Adipose tissue (tissue), 3 donors: ENCODE data around the gene GUCA2A. TPM values are rescaled to one million over a fixed set of nuclear protein-coding genes. Genes with fewer than 3 reads are reported as not detected.
"Not testable (repeated sequence)": the region's sequence is repeated elsewhere in the genome, so short reads cannot be mapped to it uniquely, and the experiment has no call there.

Experiments
- H3K27ac ChIP-seq: one replicate; pipeline ENCODE4 v1.5.1; 2013; ENCODE audit warnings: low read depth, low read length
- WGBS, 3 donors: extraction: QIAGEN DNeasy Blood & Tissue Kit; methylation state at CpG; one replicate each; pipeline ENCODE4 v1.1.7; 2013; 5-methylcytosine and 5-hydroxymethylcytosine counted together
- polyA plus RNA-seq, 3 donors: library from polyadenylated mRNA; stranded (reverse); fragments of 200-250 nt; gene quantifications; one replicate each; pipeline ENCODE4 v1.2.3, GENCODE V29; 2013
- donor health status: healthy with polysubstance abuse.
- donor health status: Bipolar disorder and iron deficiency.
- donor health status: healthy.

Gene GUCA2A, protein sequence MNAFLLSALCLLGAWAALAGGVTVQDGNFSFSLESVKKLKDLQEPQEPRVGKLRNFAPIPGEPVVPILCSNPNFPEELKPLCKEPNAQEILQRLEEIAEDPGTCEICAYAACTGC
- polyA plus RNA-seq, result under 1 TPM in 1 of 3 donors, not detected in 2; 0.70 TPM

DNA sequence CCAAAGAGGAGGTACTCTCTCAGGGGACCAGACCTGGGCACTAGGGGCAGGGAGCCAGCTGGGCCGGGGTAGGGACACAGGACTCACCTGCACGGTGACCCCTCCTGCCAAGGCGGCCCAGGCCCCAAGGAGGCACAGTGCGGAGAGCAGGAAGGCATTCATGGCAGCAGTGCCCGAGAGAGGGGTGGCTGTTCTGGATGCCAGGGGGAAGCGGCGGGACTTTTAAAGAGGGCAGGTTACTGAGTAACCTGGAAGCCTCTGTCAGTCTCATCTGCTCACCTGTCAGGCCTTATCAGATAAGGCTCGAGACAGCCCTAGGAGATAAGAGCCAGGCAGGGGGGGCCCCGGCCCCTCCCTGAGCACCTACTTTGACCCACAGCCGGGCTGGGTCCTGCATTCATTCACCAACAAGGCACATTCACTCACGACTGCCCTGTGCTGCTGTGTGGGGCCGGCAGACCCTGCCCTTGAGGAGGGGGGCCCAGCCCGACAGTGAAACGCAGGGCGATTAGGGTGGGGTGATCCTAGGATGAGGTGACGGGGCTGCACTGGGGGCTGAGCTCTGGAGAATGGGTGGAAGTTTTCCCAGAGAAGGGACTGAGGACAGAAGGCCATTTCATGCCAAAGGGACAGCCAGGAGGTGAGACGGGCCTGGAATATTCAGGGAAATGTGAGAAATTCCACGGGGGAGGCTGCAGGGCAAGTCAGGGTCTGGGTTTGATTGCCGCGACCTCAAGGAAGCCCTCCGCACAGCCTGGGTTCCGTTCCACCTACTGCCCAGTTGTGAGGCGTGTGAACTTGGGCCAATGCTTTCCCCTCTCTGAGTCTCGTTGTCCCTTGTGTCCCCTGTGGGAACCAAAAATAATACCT, at the start of gene GUCA2A:
Gene GUCA2A, minus strand, starts transcription at position 195 of the 870 bp plus-strand sequence. Its CDS starts 33 bp downstream, at position 162.
- 61 to 81% (median 77%) methylated on average over 24 of the region's 24 CpGs for WGBS, 3 donors
- no peak within 1 kb of the TSS for H3K27ac ChIP-seq

DNA sequence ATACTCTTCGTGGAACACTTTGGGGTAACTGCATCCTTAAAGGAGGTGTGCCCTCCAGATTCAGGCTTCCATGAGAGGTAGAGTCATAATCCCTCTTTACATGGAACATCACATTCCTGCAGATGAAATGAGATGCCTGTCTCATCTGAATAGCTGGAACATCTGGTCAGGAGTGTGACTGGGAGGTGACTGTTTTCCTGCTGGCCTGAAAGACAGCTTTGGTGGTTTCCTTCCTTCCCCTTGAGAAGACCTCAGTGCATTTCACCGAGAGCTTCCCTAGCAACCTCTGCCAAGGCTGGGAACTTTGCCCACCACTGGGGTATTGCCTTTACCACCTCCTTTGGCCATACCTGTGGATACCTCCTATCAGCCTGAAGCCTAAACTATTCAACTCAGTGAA, 46.7 kb upstream of the GUCA2A start:
- WGBS, 3 donors, result 57 to 78% (median 70%) methylated on average over 2 of the region's 2 CpGs
- no peak overlapping the region for H3K27ac ChIP-seq

DNA sequence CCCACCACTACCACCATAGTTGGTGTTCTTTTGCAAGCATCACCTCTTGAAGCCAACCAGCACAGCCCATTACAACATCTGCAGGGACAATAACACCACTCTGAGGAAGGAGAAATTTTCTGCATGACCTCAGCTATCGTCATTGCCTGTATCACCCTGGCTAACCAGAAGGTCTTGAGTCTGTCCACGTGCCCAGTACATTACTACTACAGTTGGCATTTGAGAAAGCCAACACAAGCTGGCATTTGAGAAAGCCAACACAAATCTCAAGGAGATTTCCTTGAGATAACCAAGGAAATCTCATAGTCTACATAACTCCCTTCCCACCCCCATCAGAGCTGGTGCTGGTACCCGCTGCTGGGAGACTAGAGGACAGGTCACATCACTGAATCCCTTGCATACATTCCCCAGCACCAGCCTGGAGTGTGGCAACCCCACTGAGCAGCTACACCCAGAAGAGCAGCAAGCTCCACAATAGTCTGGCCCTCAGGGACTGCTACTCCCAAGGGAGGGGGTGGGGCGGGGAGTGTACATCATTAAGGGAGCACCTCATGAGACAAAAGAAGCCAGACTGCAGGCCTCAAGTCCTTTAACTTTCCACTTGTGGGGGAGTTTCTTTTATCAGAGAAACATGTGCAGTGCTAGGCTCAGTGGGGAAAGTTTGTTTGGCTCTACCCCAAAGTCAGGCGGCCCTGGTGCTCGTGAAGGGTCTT, 46.0 kb upstream of the GUCA2A start:
- H3K27ac ChIP-seq, result no peak overlapping the region
- WGBS, 3 donors, result 84 to 91% (median 89%) methylated on average over 6 of the region's 6 CpGs

DNA sequence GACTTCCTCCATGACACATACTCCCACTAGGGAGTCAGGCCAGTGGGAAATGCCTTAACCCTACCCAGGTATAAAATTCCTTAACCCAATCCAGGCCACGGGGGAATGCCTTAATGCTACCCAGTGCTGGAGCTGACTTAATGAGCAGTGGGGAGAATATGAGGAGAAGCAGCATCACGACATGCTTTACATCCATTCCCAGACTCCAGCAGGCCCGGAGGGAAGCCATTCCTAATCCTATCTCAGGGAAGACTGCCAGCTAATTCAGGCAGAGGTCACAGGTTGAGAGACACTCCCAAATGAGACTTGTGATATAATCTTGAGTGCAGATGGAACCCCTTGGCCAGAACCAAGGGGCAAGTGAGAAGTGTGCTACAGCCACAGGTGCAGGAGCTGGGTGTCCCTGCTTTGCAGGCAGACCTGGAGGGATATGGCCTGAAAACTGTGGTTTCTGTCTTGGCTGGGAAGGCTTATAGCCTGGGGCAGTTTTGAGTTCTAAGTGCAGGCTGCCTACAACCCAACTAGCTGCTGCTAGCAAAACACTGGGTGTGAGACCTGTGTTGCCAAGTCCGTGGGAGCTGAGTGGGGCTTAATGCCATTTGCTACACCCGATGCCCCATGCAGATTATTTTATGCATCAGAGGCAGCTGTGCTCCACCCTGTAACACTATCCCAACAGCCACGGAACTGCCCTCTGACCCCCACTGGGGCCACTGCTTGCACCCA, 45.1 kb upstream of the GUCA2A start:
- no peak overlapping the region for H3K27ac ChIP-seq
- WGBS, 3 donors, result 75 to 89% (median 77%) methylated on average over 6 of the region's 6 CpGs

DNA sequence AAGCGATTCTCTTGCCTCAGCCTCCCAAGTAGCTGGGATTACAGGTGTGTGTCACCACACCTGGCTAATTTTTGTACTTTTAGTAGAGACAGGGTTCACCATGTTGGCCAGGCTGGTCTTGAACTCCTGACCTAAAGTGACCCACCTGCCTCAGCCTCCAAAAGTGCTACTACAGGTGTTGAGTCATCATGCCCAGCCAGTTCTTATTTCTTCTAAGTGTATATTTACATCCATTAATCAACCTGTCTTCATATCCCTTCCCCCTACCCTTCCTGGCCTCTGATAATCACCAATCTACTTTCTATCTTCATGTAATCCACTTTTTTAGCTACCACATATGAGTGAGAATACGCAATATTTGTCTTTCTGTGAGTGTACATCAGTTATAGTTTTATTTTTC, 42.4 kb upstream of the GUCA2A start:
- H3K27ac ChIP-seq, result not testable (repeated sequence)
- 97 to 98% (median 98%) methylated on average over 2 of the region's 2 CpGs for WGBS, 3 donors

DNA sequence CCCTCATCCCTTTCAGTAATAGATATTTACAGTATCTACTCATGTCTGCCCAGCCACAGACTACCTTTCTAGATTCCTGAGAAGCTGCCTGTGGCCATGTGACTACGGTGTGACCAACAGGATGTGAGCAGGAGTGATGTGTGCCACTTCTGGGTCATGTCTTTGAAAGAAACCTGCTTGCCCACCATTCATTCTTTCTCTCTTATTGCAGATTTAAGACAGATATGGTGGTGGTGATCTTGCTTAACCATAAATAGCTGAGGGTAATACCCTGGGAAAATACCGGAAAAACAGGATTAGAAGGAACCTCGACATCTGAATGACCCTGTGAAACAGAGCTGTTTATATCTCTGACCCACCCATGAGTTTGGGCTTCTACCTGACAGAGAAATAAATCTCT, 41.6 kb upstream of the GUCA2A start:
- WGBS, 3 donors, result 78 to 90% (median 89%) methylated on average over 3 of the region's 3 CpGs
- H3K27ac ChIP-seq, result no peak overlapping the region

DNA sequence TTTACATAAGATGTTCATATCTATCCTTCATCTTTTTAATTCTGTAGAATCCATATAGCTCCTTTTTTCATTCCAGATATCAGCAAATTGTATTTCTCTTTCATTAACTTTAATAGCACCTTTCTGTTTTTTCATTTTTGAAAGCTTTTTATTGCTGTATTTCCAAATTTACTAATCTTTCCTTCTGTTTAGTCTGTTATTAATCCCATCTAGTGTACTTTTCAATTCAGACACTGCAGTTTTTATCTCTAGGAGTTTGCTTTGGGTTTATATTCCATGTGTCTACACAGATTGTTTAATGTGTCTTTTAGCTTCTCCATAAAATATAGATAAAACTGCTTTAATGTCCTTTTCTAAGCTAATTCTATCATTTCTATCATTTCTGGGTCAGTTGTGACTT, 37.4 kb upstream of the GUCA2A start:
- H3K27ac ChIP-seq, result no peak overlapping the region

DNA sequence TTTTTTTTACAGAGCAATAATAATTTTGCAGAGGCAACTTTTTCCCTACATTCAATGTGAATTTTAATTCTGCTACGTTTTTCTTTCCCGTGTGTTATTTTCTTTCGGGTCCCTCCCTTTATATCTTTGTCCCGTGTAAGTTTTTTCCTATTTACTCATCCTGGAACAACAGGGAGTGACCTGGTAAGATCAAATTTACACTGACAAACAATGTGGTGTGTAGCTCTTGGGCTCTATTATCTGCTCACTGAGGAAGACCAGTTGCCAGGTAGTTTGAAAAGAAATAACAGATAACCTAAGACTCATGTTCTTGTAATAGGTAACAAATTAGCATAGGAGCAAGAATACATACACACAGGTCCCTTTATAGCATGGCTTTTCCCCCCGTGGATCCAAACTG, 33.7 kb upstream of the GUCA2A start:
- WGBS, 3 donors, result 79 to 94% (median 85%) methylated on average over 5 of the region's 5 CpGs
- no peak overlapping the region for H3K27ac ChIP-seq

DNA sequence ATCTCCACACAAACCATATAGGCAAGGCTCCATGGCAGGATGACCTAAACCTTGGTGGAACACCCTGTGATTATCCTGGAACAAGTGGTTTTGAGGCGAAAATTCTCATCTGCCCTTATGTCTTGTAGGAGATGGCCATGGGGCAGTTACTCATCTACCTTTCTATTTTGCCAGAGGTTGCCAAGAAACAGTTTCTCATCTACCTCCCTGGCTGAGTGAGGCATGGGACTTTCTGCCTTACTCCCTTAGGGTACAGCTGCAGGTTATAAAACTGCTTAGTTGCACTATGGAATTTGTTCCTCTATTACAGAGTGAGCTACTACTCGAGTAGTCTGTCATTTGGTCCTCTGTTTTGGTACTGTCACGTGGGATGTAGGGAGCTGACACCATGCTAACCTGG, 31.3 kb upstream of the GUCA2A start:
- WGBS, 3 donors, result 95 to 98% (median 96%) methylated on average over 3 of the region's 3 CpGs
- no peak overlapping the region for H3K27ac ChIP-seq

DNA sequence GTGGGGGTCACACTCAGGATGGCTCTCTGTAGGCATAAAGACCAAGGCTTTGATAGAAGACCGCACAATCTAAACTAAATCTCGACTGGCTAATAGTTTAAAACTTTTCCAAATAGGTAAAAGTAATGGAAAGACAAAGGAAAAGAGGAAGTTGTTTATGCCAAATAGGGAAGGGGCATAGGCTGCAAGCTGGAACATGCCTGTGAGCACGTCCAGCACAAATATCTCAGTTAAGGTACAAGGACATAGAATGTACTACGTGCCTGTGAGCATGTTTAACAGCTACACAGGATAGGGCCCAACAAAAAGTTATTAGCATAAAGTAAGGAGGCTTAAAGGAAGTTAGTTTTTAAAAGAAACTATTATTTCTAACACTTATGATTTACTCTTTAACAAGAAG, 27.6 kb upstream of the GUCA2A start:
- no peak overlapping the region for H3K27ac ChIP-seq
- WGBS, 3 donors, result 80 to 89% (median 86%) methylated on average over 4 of the region's 4 CpGs

DNA sequence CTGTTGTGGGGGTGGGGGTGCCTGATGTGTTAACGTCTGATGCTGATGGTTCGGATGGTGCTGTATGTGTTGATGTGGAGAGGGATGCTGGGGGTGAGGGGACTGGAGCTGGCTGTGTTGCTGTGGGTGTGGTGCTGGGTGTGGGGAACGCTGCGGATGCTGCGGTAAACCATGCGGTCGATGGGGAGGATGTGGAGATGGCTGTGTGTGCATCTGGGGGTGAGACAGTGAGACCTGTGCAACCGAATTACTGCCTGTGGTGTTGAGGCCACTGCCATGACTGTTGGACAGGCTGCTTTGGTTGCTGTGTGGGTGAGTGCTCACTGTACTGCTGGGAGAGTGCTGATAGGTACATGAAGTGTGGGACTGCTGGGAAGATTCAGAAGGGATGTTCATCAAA, 26.8 kb upstream of the GUCA2A start:
- H3K27ac ChIP-seq, result no peak overlapping the region
- WGBS, 3 donors, result 94 to 98% (median 97%) methylated on average over 8 of the region's 8 CpGs

DNA sequence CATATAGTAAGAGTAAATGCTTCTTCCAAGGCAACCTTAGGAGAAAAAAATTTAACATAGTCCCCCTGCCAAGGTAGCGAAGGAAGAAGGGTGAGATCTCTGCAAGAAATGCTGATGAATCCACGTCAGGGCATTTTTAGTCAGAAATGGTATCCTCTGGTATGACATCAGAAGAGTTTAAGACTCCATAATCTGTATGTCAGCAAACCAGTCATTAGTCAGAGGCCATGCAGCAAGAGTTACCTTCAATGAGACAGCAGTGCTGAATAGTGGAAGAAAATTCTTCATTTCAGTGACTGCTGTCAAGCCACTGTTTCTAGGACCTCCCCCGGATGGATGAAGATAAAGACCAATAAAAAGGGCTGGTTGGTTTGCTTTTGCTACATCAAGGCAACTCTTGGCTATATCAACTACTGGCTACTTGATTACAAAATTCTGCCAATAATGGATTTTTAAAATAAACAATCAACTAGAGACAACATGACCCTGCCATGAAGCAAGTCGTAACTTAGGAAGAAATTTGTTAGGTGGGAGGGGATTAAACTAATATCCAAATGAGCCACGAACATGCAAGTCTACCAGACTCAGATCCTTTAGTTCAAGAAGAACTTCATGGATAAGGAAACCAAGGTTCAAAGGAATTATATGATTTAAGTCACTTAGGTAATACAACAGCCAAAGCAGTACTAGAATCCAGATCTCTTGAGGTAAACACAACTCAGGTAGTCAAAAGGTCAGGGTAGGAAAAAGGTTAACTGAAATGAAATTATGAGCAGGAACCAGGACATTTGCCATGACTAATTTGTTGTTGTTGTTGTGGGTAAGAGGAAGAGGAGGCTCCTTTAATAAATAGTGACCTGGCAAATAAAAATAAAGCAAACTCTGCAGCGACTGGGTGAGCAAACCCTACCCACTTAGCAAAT, 25.6 kb upstream of the GUCA2A start:
- 79 to 93% (median 89%) methylated on average over 6 of the region's 6 CpGs for WGBS, 3 donors
- no peak overlapping the region for H3K27ac ChIP-seq

DNA sequence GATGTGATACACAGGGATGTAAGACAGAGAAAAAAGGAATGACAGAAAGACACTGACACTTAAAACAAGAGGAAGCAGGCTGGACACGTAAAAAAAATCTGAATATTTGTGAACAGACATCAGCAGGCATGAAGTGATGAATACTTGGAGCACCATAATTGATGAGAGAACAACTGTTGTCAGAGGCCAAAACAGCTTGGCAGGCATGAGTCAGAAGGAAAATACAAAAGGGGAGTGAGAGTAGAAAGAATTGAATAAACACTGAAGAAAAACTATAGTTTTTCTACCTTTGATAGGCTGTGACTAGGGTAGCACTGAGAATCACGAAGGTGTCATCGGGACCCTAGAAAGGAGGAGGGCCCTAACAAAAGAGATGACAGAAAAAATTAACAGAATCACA, 21.6 kb upstream of the GUCA2A start:
- 83 to 90% (median 85%) methylated on average over 3 of the region's 3 CpGs for WGBS, 3 donors
- no peak overlapping the region for H3K27ac ChIP-seq

DNA sequence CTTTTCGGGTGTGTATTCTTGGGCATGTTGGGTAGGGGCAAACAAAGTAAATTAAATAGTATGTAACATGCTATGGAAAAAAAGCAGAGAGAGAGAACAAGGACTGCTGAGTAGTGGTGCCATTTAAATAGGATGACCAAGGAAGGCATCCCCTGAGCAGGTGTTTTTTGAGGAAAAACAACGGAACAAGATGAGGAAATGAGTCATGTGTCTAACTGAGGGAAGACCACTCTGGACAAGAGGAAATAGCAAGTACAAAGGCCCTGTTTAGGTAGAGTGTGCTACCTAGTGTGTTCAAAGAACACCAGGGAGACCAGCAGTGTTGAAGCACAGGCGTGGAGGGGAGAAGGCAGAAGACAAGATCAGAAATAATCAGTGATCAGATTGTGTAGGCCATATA, 20.1 kb upstream of the GUCA2A start:
- no peak overlapping the region for H3K27ac ChIP-seq
- 72 to 89% (median 85%) methylated on average over 3 of the region's 3 CpGs for WGBS, 3 donors

DNA sequence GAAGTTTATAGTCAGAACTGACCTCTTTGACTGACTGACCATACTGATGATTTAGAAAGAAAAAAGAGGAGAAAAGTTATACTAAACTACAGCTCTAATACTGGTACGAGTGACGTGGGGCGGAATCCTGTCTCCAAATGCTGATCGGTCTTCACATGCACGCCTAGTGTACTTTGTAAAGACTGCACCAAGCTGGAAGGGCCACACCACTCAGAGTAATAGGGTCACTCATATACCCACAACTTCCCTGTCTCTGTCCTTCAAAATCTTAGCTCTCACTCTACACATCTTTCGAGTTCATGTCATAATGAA, 19.4 kb upstream of the GUCA2A start:
- H3K27ac ChIP-seq, result no peak overlapping the region
- WGBS, 3 donors, result 95 to 97% (median 97%) methylated on average over 6 of the region's 6 CpGs

DNA sequence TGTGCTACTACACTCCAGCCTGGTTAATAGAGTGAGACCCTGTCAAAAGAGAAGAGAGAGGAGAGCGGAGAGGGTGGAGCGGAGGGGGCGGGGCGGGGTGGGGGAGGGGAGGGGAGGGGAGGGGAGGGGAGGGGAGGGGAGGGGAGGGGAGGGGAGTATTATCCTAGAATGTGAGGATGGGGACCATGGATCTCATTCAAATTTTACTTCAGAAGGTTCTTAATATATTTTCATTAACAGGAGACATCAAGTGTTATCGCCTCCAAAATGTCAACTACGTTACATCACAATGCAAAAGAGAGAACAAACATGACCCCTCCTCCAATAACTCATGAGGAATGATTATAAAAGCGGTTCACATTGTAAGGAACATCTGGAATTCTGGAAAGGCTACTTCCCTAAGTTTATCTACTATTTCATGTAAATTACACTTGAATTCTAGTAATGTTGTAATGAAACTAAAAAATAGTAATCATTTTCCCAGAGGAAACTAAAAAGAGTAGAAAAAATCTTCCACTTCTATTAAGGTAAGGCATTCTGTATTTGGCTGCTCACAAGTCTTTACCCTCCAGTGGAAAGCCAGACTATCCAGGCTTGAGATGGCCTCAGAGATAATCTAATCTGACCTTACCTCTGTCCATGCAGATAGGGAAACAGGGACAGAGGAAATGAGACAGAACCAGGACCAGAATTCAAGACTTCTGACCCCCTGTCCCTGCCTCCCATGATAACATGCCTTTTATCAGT, 18.8 kb upstream of the GUCA2A start:
- WGBS, 3 donors, result 78 to 94% (median 93%) methylated on average over 3 of the region's 7 CpGs

DNA sequence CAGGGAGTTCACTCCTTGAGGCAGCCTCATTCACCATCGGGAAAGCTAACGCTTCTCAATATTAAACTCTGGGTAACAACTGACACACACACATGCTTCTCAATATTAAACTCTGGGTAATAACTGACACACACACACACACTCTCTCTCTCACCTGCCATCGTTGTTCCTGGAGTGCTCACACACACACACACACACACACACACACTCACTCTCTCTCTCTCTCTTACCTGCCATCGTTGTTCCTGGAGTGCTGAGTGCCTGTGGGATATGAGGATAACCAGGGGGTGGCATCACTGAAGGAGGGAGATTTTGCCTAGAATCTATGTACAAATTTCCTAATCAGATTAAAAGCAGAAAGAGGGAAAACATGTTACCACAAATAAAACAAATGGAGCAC, 17.1 kb upstream of the GUCA2A start:
- WGBS, 3 donors, result 78 to 94% (median 93%) methylated on average over 4 of the region's 4 CpGs
- H3K27ac ChIP-seq, result no peak overlapping the region

More for the DNA sequence above, 18.8 kb upstream of the GUCA2A start:
- no peak overlapping the region for H3K27ac ChIP-seq
